ENCODE data around the gene GPRIN1.

The GPRIN1 gene

GRCh38 chr5:176633598-176633997 lies 23.6 kb upstream of the GPRIN1 start:
- no peak overlapping the region; the same call in 1 of the 2 replicates for H3K4me3 ChIP-seq (ENCODE audit: low read length)
- no peak for TF ChIP-seq ZNF274 (IDR thresholded peaks at IDR 0.05; ENCODE audit: low read depth, low read length)

- TF ChIP-seq ZNF274 (IDR thresholded peaks at IDR 0.05; ENCODE audit: low read depth, low read length), result no peak
- no peak overlapping the region for H3K4me3 ChIP-seq (ENCODE audit: low read length)
Measured at GRCh38 chr5:176632745-176633144, 22.8 kb upstream of the GPRIN1 start.

- no peak overlapping the region for H3K4me3 ChIP-seq (ENCODE audit: low read length)
- TF ChIP-seq ZNF274 (IDR thresholded peaks at IDR 0.05; ENCODE audit: low read depth, low read length), result no peak
Measured at GRCh38 chr5:176631383-176632200, 21.6 kb upstream of the GPRIN1 start.

- H3K4me3 ChIP-seq (ENCODE audit: low read length), result no peak overlapping the region; the same call in 1 of the 2 replicates
- no peak for TF ChIP-seq ZNF274 (IDR thresholded peaks at IDR 0.05; ENCODE audit: low read depth, low read length)
Measured at GRCh38 chr5:176630681-176631222, 20.8 kb upstream of the GPRIN1 start.

GRCh38 chr5:176629853-176630680 lies 20.1 kb upstream of the GPRIN1 start, which contains the start of the genes EIF4E1B and SNCB:
TSS of gene EIF4E1B (plus strand) at chr5:176630675. CDS start at chr5:176642788, 12,113 bp downstream.
TSS of gene SNCB (minus strand) at chr5:176630534. CDS start at chr5:176629654, 880 bp downstream.
- no peak within 1 kb of the TSS; the same call in 1 of the 2 replicates for H3K4me3 ChIP-seq (ENCODE audit: low read length)
- no peak for TF ChIP-seq ZNF274 (IDR thresholded peaks at IDR 0.05; ENCODE audit: low read depth, low read length)

GRCh38 chr5:176629317-176629852 lies 19.4 kb upstream of the GPRIN1 start:
- no peak for TF ChIP-seq ZNF274 (IDR thresholded peaks at IDR 0.05; ENCODE audit: low read depth, low read length)
- no peak overlapping the region for H3K4me3 ChIP-seq (ENCODE audit: low read length)

GRCh38 chr5:176628406-176629228 lies 18.7 kb upstream of the GPRIN1 start:
- no peak overlapping the region for H3K4me3 ChIP-seq (ENCODE audit: low read length)
- no peak for TF ChIP-seq ZNF274 (IDR thresholded peaks at IDR 0.05; ENCODE audit: low read depth, low read length)

- TF ChIP-seq ZNF274 (IDR thresholded peaks at IDR 0.05; ENCODE audit: low read depth, low read length), result no peak
- H3K4me3 ChIP-seq (ENCODE audit: low read length), result no peak overlapping the region
Measured at GRCh38 chr5:176627582-176627981, 17.6 kb upstream of the GPRIN1 start.

GRCh38 chr5:176626876-176627236 lies 16.9 kb upstream of the GPRIN1 start:
- TF ChIP-seq ZNF274 (IDR thresholded peaks at IDR 0.05; ENCODE audit: low read depth, low read length), result no peak
- no peak overlapping the region for H3K4me3 ChIP-seq (ENCODE audit: low read length)

- TF ChIP-seq ZNF274 (IDR thresholded peaks at IDR 0.05; ENCODE audit: low read depth, low read length), result no peak
Measured at GRCh38 chr5:176625966-176626875, 16.3 kb upstream of the GPRIN1 start.

GRCh38 chr5:176625512-176625911 lies 15.6 kb upstream of the GPRIN1 start:
- no peak overlapping the region for H3K4me3 ChIP-seq (ENCODE audit: low read length)
- no peak for TF ChIP-seq ZNF274 (IDR thresholded peaks at IDR 0.05; ENCODE audit: low read depth, low read length)

More at GRCh38 chr5:176625966-176626875, 16.3 kb upstream of the GPRIN1 start:
- no peak overlapping the region for H3K4me3 ChIP-seq (ENCODE audit: low read length)

GRCh38 chr5:176624938-176625337 lies 15.0 kb upstream of the GPRIN1 start:
- no peak for TF ChIP-seq ZNF274 (IDR thresholded peaks at IDR 0.05; ENCODE audit: low read depth, low read length)
- no peak overlapping the region for H3K4me3 ChIP-seq (ENCODE audit: low read length)

Measured in GM08714 (cell line).